GM23338 (cell line): Measurements from ENCODE around the gene SMIM13. TPM values are rescaled to one million over a fixed set of nuclear protein-coding genes. Genes with fewer than 3 reads are reported as not detected.

Experiments used
- ATAC-seq: fragments of 200-7000 bp; cut with Tn5 transposase; 3 replicates; pipeline ENCODE4 v1.9.1; 2020
- DNase-seq: peaks from one replicate; pipeline ENCODE4 v3.0.0-alpha.2; 2015; ENCODE audit warnings: low spot score
- H2AFZ ChIP-seq: fragments of 200-600 bp; sonication (generic); 2 replicates; pipeline ENCODE4 v1.8.0; 2016; ENCODE audit warnings: antibody characterized with exemption, mild to moderate bottlenecking, moderate library complexity
- H3F3A ChIP-seq: fragments of 200-600 bp; sonication (generic); replicated peaks from 2 replicates; pipeline ENCODE4 v1.8.0; 2017; ENCODE audit warnings: antibody characterized with exemption, mixed run types, low read depth
- H3K27ac ChIP-seq: fragments of 200-600 bp; sonication (generic); 2 replicates; pipeline ENCODE4 v1.6.1; 2016; ENCODE audit warnings: low read depth
- H3K27me3 ChIP-seq: fragments of 200-600 bp; sonication (generic); 2 replicates; pipeline ENCODE4 v1.8.0; 2016; ENCODE audit warnings: mild to moderate bottlenecking, mixed run types, moderate library complexity; ENCODE audit not compliant: insufficient read depth
- H3K36me3 ChIP-seq: fragments of 200-600 bp; sonication (generic); 2 replicates; pipeline ENCODE4 v1.8.0; 2016; ENCODE audit warnings: mild to moderate bottlenecking; ENCODE audit not compliant: insufficient read depth
- H3K4me1 ChIP-seq: fragments of 200-600 bp; sonication (generic); 2 replicates; pipeline ENCODE4 v1.8.0; 2016; ENCODE audit warnings: mild to moderate bottlenecking, moderate library complexity; ENCODE audit not compliant: insufficient read depth
- H3K4me2 ChIP-seq: fragments of 200-600 bp; sonication (generic); 2 replicates; pipeline ENCODE4 v1.7.1; 2017; ENCODE audit warnings: mixed run types
- H3K4me3 ChIP-seq: fragments of 200-600 bp; sonication (generic); 2 replicates; pipeline ENCODE4 v1.6.1; 2016; ENCODE audit warnings: mixed run types
- H3K79me2 ChIP-seq: fragments of 200-600 bp; sonication (generic); replicated peaks from 2 replicates; pipeline ENCODE4 v1.8.0; 2017; ENCODE audit warnings: mild to moderate bottlenecking; ENCODE audit not compliant: insufficient read depth
- H3K9me2 ChIP-seq: fragments of 200-600 bp; sonication (generic); 2 replicates; pipeline ENCODE4 v1.8.0; 2017; ENCODE audit not compliant: insufficient read depth
- H4K20me1 ChIP-seq: fragments of 200-600 bp; sonication (generic); replicated peaks from 2 replicates; pipeline ENCODE4 v1.8.0; 2017; ENCODE audit warnings: mild to moderate bottlenecking; ENCODE audit not compliant: insufficient read depth
- H3K27ac Mint-ChIP-seq: 2 replicates; pipeline ENCODE4 v1.8.0; 2020; ENCODE audit warnings: inconsistent platforms, mild to moderate bottlenecking, moderate library complexity, mixed read lengths
- H3K27me3 Mint-ChIP-seq: 3 replicates; pipeline ENCODE4 v1.8.0; 2022; ENCODE audit warnings: low read depth, mild to moderate bottlenecking, moderate library complexity, mixed read lengths, inconsistent platforms; ENCODE audit not compliant: insufficient read depth, poor library complexity
- H3K36me3 Mint-ChIP-seq: 3 replicates; pipeline ENCODE4 v1.8.0; 2021; ENCODE audit warnings: low read depth, mild to moderate bottlenecking, inconsistent platforms, moderate library complexity, mixed read lengths
- H3K4me1 Mint-ChIP-seq: 3 replicates; pipeline ENCODE4 v1.8.0; 2020; ENCODE audit warnings: mild to moderate bottlenecking, inconsistent platforms, mixed read lengths
- H3K4me3 Mint-ChIP-seq: 3 replicates; pipeline ENCODE4 v1.8.0; 2021; ENCODE audit warnings: moderate library complexity, mild to moderate bottlenecking, inconsistent platforms, mixed read lengths
- H3K9me3 Mint-ChIP-seq: 3 replicates; pipeline ENCODE4 v1.8.0; 2020; ENCODE audit warnings: moderate library complexity, mild to moderate bottlenecking, inconsistent platforms, mixed read lengths
- CREB1 ChIP-seq: fragments of 250-450 bp; sonication (Bioruptor Pico); IDR thresholded peaks from 2 replicates; pipeline ENCODE4 v1.5.0; 2020; ENCODE audit warnings: low read depth, mild to moderate bottlenecking, moderate library complexity
- EZH2 ChIP-seq: fragments of 200-600 bp; sonication (generic); IDR thresholded peaks from one replicate; pipeline ENCODE4 v1.8.0; 2017; ENCODE audit warnings: antibody characterized with exemption, mild to moderate bottlenecking, low read depth; ENCODE audit not compliant: unreplicated experiment
- EZH2phosphoT487 ChIP-seq: fragments of 200-600 bp; sonication (generic); IDR thresholded peaks from one replicate; pipeline ENCODE4 v1.8.1; 2018; ENCODE audit warnings: antibody characterized with exemption; ENCODE audit not compliant: unreplicated experiment
- JUNB ChIP-seq: IDR thresholded peaks from one replicate; pipeline ENCODE4 v1.6.1; 2016; ENCODE audit warnings: antibody characterized with exemption; ENCODE audit not compliant: unreplicated experiment
- POLR2AphosphoS5 ChIP-seq: IDR thresholded peaks from 2 replicates; pipeline ENCODE4 v1.6.1; 2016; ENCODE audit warnings: antibody characterized with exemption, low read depth
- ZNF114 ChIP-seq: fragments of 250-450 bp; sonication (Bioruptor Pico); IDR thresholded peaks from 2 replicates; pipeline ENCODE4 v1.5.0; 2020; ENCODE audit warnings: mild to moderate bottlenecking, moderate library complexity
- ZNF331 ChIP-seq: fragments of 250-450 bp; sonication (Bioruptor Pico); IDR thresholded peaks from 2 replicates; pipeline ENCODE4 v1.5.0; 2020; ENCODE audit warnings: low read depth, mild to moderate bottlenecking, moderate library complexity
- polyA plus RNA-seq: library from polyadenylated mRNA; unstranded; fragments of >200 nt; fragmentation: Nextera tagmentation; extraction: Ambion mirVana; gene quantifications from 2 replicates; pipeline ENCODE4 v1.2.1, GENCODE V29; 2016
- total RNA-seq: library from RNA; depleted of rRNA; stranded (reverse); fragments of >200 nt; shearing (Covaris generic); gene quantifications from 2 replicates; pipeline ENCODE4 v1.2.3, GENCODE V29; 2014
- TF ChIP-seq, protein P1 (sequence below): IDR thresholded peaks from one replicate; pipeline ENCODE4 v1.6.1; 2018; ENCODE audit warnings: antibody characterized with exemption; ENCODE audit not compliant: unreplicated experiment

SMIM13 gene
- total and polyA plus RNA-seq, 2 experiments from 2014 or later: 7.2 to 12.7 TPM

- TF ChIP-seq, protein P1, sequence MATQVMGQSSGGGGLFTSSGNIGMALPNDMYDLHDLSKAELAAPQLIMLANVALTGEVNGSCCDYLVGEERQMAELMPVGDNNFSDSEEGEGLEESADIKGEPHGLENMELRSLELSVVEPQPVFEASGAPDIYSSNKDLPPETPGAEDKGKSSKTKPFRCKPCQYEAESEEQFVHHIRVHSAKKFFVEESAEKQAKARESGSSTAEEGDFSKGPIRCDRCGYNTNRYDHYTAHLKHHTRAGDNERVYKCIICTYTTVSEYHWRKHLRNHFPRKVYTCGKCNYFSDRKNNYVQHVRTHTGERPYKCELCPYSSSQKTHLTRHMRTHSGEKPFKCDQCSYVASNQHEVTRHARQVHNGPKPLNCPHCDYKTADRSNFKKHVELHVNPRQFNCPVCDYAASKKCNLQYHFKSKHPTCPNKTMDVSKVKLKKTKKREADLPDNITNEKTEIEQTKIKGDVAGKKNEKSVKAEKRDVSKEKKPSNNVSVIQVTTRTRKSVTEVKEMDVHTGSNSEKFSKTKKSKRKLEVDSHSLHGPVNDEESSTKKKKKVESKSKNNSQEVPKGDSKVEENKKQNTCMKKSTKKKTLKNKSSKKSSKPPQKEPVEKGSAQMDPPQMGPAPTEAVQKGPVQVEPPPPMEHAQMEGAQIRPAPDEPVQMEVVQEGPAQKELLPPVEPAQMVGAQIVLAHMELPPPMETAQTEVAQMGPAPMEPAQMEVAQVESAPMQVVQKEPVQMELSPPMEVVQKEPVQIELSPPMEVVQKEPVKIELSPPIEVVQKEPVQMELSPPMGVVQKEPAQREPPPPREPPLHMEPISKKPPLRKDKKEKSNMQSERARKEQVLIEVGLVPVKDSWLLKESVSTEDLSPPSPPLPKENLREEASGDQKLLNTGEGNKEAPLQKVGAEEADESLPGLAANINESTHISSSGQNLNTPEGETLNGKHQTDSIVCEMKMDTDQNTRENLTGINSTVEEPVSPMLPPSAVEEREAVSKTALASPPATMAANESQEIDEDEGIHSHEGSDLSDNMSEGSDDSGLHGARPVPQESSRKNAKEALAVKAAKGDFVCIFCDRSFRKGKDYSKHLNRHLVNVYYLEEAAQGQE: no peak
- TF ChIP-seq EZH2phosphoT487 (no peak), EZH2 (no peak)
These were observed 37.0 kb downstream of the SMIM13 start (continued) for GRCh38 chr6:11130605-11131004.

- Histone ChIP-seq H3K4me1 (peaks cover 14% of the 10 kb centered on the region; the same call in 1 of the 2 replicates), H2AFZ (no peak overlapping the region), H3K36me3 (no peaks in the 10 kb centered on the region), H3K4me3 (no peak overlapping the region), H3K9me2 (peaks cover 5% of the 10 kb centered on the region; the same call in 1 of the 2 replicates), H3K27ac (no peak overlapping the region), H3K79me2 (peaks cover 46% of the 10 kb centered on the region), H3K27me3 (no peaks in the 10 kb centered on the region), H3F3A (no peaks in the 10 kb centered on the region), H4K20me1 (peaks cover 19% of the 10 kb centered on the region), H3K4me2 (no peak overlapping the region)
- ATAC-seq (no peak), DNase-seq (no peak)
- Mint-ChIP-seq H3K36me3 (peaks cover 15% of the 10 kb centered on the region), H3K27ac (no peak overlapping the region), H3K4me3 (no peak overlapping the region), H3K27me3 (no peaks in the 10 kb centered on the region), H3K4me1 (peaks cover 28% of the 10 kb centered on the region), H3K9me3 (no peaks in the 10 kb centered on the region)
- no peak for TF ChIP-seq CREB1 (CRISPR knock-in tag)
- TF ChIP-seq, protein P1: no peak
- no peak for TF ChIP-seq POLR2AphosphoS5
- no peak for TF ChIP-seq JUNB
- TF ChIP-seq EZH2: no peak
- TF ChIP-seq ZNF331 (CRISPR knock-in tag): no peak
- TF ChIP-seq ZNF114 (CRISPR knock-in tag): no peak
These were observed 38.7 kb downstream of the SMIM13 start for GRCh38 chr6:11132194-11132888.
